Activated naive CD4-positive, alpha-beta T cell treated with anti-CD3 and anti-CD28 coated beads, Interleukin-2, amount 10 ng/mL, durations not matched to agents 7 days and 5 days (primary cell): ENCODE measurements around the gene KRT79.
"Not testable (repeated sequence)": the region's sequence is repeated elsewhere in the genome, so short reads cannot be mapped to it uniquely, and the experiment has no call there.

Experiments
- CTCF ChIA-PET: fragments of 350-600 bp; sonication (Branson Sonifier 250); formaldehyde crosslinking; loops from one replicate; lab custom pipeline; 2021; ENCODE audit warnings: antibody characterized with exemption; lab: Charles Lee
- DNase-seq: peaks from one replicate; pipeline ENCODE4 v3.0.0-alpha.2; 2020
- H3K27ac Mint-ChIP-seq: one replicate; pipeline ENCODE4 v1.8.0; 2021; ENCODE audit warnings: mild to moderate bottlenecking, moderate library complexity, mixed read lengths
- H3K27me3 Mint-ChIP-seq: one replicate; pipeline ENCODE4 v1.8.0; 2021; ENCODE audit warnings: mild to moderate bottlenecking, mixed read lengths
- H3K36me3 Mint-ChIP-seq: one replicate; pipeline ENCODE4 v1.8.0; 2021; ENCODE audit warnings: mixed read lengths
- H3K4me1 Mint-ChIP-seq: one replicate; pipeline ENCODE4 v1.8.0; 2021; ENCODE audit warnings: mixed read lengths
- H3K4me3 Mint-ChIP-seq: one replicate; pipeline ENCODE4 v1.8.0; 2021; ENCODE audit warnings: mild to moderate bottlenecking, moderate library complexity, mixed read lengths
- H3K9me3 Mint-ChIP-seq: one replicate; pipeline ENCODE4 v1.8.0; 2021; ENCODE audit warnings: mixed read lengths

Gene KRT79

GRCh38 chr12:52833922-52834726 lies at the start of gene KRT79:
Gene KRT79 (minus strand): TSS chr12:52834311. CDS start chr12:52834260, 51 bp downstream.
- Mint-ChIP-seq H3K36me3 (no peaks in the 10 kb centered on the region), H3K4me1 (peaks cover 14% of the 10 kb centered on the region), H3K4me3 (no peak within 1 kb of the TSS), H3K27ac (no peak within 1 kb of the TSS), H3K27me3 (peaks cover 26% of the 10 kb centered on the region), H3K9me3 (no peaks in the 10 kb centered on the region)
- CTCF ChIA-PET: no interaction called here
- DNase-seq: no peak

GRCh38 chr12:52880499-52880898 lies 46.4 kb upstream of the KRT79 start:
- not testable (repeated sequence) for H3K36me3 Mint-ChIP-seq, H3K4me1 Mint-ChIP-seq, DNase-seq, H3K4me3 Mint-ChIP-seq, H3K27ac Mint-ChIP-seq, H3K9me3 Mint-ChIP-seq
- H3K27me3 Mint-ChIP-seq: peaks cover 33% of the 10 kb centered on the region
- CTCF ChIA-PET: interaction anchor here (0.6 to 11.2 kb wide), 49 partner anchors 8 to 757 kb away, joined by 3 to 427 read pairs (median 4); partner anchors contain the start of genes KRT74 and KRT83

DNA sequence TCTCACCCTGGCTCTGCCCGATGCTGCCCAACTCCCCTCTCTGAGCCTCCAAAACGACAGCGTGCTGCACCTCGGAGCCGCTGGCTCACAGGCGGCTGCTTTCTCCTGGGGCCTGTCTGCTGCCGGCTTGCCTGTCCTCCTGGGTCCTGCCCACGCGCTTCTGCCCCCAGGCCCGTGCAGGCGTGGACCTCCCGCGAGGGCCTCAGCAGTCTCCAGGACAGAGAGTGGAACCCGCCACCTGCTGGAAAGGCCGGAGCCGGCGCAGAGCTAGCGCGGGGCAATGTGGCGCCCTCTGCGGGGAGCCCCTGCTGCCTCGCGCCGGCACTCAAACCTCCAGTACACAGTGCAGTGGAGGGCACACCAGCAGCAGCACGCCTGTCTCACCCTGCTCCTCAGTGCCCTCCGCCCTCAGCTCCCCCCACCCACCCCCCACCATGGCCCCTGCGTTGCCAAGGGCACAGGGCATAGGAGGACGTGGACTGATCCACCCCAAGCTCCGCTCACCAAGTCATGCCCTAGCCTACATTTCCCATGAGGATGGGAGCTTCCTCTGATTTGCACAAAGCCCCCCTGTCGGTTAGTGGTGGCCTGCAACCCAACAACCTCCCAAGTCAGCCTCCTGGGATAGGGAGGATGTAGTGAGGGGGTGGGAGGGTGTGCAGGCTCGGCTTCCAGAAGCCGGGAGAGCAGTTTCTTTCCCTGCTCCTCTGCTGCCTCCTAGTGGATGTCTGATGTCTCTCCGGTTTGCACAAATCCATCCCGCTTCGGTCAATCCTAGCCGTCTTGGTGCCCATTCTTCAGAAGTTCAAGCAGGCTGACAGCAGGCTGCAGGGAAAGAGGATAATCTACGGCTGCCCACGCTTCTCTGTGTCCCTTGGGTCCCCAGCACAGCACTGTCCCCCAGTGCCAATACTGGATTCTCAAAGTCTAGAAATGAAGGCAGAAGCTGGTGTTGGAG lies 45.6 kb upstream of the KRT79 start:
- CTCF ChIA-PET: interaction anchor here (0.5 to 11.2 kb wide), 84 partner anchors 9 to 756 kb away, joined by 3 to 427 read pairs (median 4); partner anchors contain the start of genes KRT5, KRT74 and KRT83
- Mint-ChIP-seq H3K27me3 (peaks cover 30% of the 10 kb centered on the region), H3K36me3 (no peaks in the 10 kb centered on the region), H3K4me1 (peaks cover 10% of the 10 kb centered on the region), H3K4me3 (peak overlapping the region; percentile 54), H3K9me3 (no peaks in the 10 kb centered on the region), H3K27ac (no peak overlapping the region)
- peak; percentile 84 for DNase-seq

- Mint-ChIP-seq H3K9me3 (no peaks in the 10 kb centered on the region), H3K4me1 (peaks cover 16% of the 10 kb centered on the region), H3K36me3 (no peaks in the 10 kb centered on the region), H3K27me3 (peaks cover 38% of the 10 kb centered on the region), H3K4me3 (no peak overlapping the region), H3K27ac (no peak overlapping the region)
- no peak for DNase-seq
- CTCF ChIA-PET: interaction anchor here (0.6 to 11.2 kb wide), 55 partner anchors 10 to 755 kb away, joined by 3 to 427 read pairs (median 4); partner anchors contain the start of genes KRT5, KRT74 and KRT83
Measured at GRCh38 chr12:52878507-52879393, 44.6 kb upstream of the KRT79 start.

- Mint-ChIP-seq H3K4me1 (peaks cover 23% of the 10 kb centered on the region), H3K27me3 (peaks cover 48% of the 10 kb centered on the region), H3K36me3 (no peaks in the 10 kb centered on the region), H3K9me3 (no peaks in the 10 kb centered on the region), H3K27ac (no peak overlapping the region), H3K4me3 (no peak overlapping the region)
- DNase-seq: no peak
- CTCF ChIA-PET: interaction anchor here (0.7 to 11.2 kb wide), 5 partner anchors 8 to 505 kb away, joined by 3 to 427 read pairs (median 51); no protein-coding TSS in a partner anchor
Measured at GRCh38 chr12:52877242-52877641, 43.1 kb upstream of the KRT79 start.

GRCh38 chr12:52876372-52876771 lies 42.3 kb upstream of the KRT79 start:
- no peak overlapping the region for H3K4me3 Mint-ChIP-seq
- CTCF ChIA-PET: interaction anchor here (2.4 to 11.2 kb wide), 3 partner anchors 8 to 294 kb away, joined by 15 to 427 read pairs (median 162); no protein-coding TSS in a partner anchor

GRCh38 chr12:52874573-52875435 lies 40.7 kb upstream of the KRT79 start:
- CTCF ChIA-PET: interaction anchor here (0.7 to 11.2 kb wide), 10 partner anchors 9 to 718 kb away, joined by 3 to 427 read pairs (median 10); no protein-coding TSS in a partner anchor
- DNase-seq: no peak
- Mint-ChIP-seq H3K36me3 (no peaks in the 10 kb centered on the region), H3K27ac (no peak overlapping the region), H3K4me3 (peak overlapping the region; percentile 65), H3K4me1 (peaks cover 23% of the 10 kb centered on the region), H3K27me3 (peaks cover 41% of the 10 kb centered on the region), H3K9me3 (no peaks in the 10 kb centered on the region)

More at GRCh38 chr12:52876372-52876771, 42.3 kb upstream of the KRT79 start:
- Mint-ChIP-seq H3K9me3 (no peaks in the 10 kb centered on the region), H3K27ac (no peak overlapping the region), H3K27me3 (peaks cover 49% of the 10 kb centered on the region), H3K36me3 (no peaks in the 10 kb centered on the region), H3K4me1 (peaks cover 23% of the 10 kb centered on the region)
- DNase-seq: no peak

DNA sequence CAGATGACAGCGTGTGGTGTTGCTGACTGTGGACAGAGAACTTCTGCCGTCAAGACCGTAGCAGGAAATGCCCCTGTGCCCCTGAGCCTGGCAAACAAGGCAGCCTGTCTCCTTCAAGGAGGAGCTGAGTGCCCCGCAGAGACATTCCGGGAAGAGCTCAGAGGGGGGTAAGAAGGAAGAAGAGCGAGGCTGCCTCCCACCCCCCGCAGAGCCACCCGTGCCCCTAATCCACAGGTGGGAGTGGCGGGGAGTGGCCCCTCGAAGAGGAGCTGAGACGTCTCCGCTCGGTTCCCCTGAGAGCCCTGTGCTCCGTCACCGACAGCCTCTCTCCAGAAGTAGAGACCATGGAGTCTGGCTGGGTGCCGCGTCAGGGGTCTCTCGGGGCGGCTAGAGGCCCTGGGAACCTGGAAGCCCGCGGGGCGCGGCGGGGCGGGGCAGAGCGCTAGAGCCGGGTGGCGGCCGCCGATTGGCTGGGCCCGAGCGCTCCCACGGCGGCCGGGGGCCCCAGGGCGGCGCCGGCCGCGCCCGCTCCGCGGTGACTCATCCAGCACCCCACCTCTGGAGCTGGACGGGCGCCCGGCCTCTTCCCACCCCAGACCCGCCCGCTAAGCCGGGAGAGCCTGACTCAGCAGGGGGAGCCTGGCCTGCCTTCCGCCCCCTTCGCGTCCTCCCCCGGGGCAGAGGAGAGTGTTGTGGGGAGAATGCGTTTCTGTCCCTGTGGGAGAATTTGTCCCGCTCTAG lies 39.9 kb upstream of the KRT79 start:
- Mint-ChIP-seq H3K27ac (peak overlapping the region; percentile 46), H3K36me3 (no peaks in the 10 kb centered on the region), H3K9me3 (no peaks in the 10 kb centered on the region), H3K4me3 (peak overlapping the region; percentile 65), H3K27me3 (peaks cover 39% of the 10 kb centered on the region), H3K4me1 (peaks cover 22% of the 10 kb centered on the region)
- DNase-seq: peak; percentile 71
- CTCF ChIA-PET: interaction anchor here (1.1 to 10.1 kb wide), 7 partner anchors 9 to 717 kb away, joined by 3 to 244 read pairs (median 10); no protein-coding TSS in a partner anchor

GRCh38 chr12:52873513-52873831 lies 39.4 kb upstream of the KRT79 start:
- Mint-ChIP-seq H3K27ac (no peak overlapping the region), H3K4me1 (peaks cover 23% of the 10 kb centered on the region), H3K27me3 (peaks cover 44% of the 10 kb centered on the region), H3K4me3 (peak overlapping the region; percentile 56), H3K9me3 (no peaks in the 10 kb centered on the region), H3K36me3 (no peaks in the 10 kb centered on the region)
- no peak for DNase-seq
- CTCF ChIA-PET: interaction anchor here (0.6 to 10.1 kb wide), 8 partner anchors 8 to 717 kb away, joined by 3 to 244 read pairs (median 7); no protein-coding TSS in a partner anchor

- peaks cover 27% of the 10 kb centered on the region for H3K4me1 Mint-ChIP-seq
- H3K9me3 Mint-ChIP-seq: no peaks in the 10 kb centered on the region
- CTCF ChIA-PET: interaction anchor here (0.6 to 10.1 kb wide), 6 partner anchors 12 to 716 kb away, joined by 3 to 244 read pairs (median 10); no protein-coding TSS in a partner anchor
- no peak overlapping the region for H3K27ac Mint-ChIP-seq
- H3K27me3 Mint-ChIP-seq: peaks cover 44% of the 10 kb centered on the region
- no peaks in the 10 kb centered on the region for H3K36me3 Mint-ChIP-seq
- no peak for DNase-seq
- no peak overlapping the region for H3K4me3 Mint-ChIP-seq
Measured at GRCh38 chr12:52872644-52873389, 38.7 kb upstream of the KRT79 start.
